ENCODE measurements around the gene ELFN2. TPM values are rescaled to one million over a fixed set of nuclear protein-coding genes. Genes with fewer than 3 reads are reported as not detected.

The ELFN2 gene
- total RNA-seq, 2 donors from 2014 or later: not detected

- no peaks in the 10 kb centered on the region for H3K27me3 ChIP-seq
- H3K27ac ChIP-seq: no peak overlapping the region
- peaks cover 0 to 17% of the 10 kb centered on the region in 2 donors for H3K4me1 ChIP-seq
- no peak overlapping the region for H3K4me3 ChIP-seq
- no peaks in the 10 kb centered on the region for H3K36me3 ChIP-seq
- H3K9me3 ChIP-seq: no peaks in the 10 kb centered on the region
- TF ChIP-seq, protein P1, sequence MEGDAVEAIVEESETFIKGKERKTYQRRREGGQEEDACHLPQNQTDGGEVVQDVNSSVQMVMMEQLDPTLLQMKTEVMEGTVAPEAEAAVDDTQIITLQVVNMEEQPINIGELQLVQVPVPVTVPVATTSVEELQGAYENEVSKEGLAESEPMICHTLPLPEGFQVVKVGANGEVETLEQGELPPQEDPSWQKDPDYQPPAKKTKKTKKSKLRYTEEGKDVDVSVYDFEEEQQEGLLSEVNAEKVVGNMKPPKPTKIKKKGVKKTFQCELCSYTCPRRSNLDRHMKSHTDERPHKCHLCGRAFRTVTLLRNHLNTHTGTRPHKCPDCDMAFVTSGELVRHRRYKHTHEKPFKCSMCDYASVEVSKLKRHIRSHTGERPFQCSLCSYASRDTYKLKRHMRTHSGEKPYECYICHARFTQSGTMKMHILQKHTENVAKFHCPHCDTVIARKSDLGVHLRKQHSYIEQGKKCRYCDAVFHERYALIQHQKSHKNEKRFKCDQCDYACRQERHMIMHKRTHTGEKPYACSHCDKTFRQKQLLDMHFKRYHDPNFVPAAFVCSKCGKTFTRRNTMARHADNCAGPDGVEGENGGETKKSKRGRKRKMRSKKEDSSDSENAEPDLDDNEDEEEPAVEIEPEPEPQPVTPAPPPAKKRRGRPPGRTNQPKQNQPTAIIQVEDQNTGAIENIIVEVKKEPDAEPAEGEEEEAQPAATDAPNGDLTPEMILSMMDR (IDR thresholded peaks at IDR 0.05): no peak
- no peak for DNase-seq (ENCODE audit: low spot score)
Observed at GRCh38 chr22:37417677-37418348, 9.5 kb downstream of the ELFN2 start.

DNA sequence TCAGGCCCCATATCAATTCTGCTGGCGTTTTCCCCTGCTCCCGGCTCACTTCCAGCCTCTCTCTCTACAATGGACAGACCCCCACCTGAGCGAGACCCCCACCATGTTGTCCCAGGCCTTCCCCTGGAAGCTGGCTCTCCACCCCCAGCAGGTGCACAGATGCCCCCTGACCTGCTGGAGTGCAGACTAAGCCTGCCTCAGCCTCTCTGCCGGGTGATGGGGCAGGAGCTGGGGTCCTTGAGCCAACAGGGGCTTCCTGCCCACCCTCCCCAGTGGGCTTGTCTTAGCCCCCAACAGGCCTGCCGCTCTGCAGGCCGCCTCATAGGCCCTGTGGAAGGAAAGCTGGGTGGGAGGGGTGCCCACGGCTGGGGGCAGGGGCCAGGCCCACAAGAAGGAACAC, 10.0 kb downstream of the ELFN2 start:
- TF ChIP-seq, protein P1 (IDR thresholded peaks at IDR 0.05): no peak
- H3K4me3 ChIP-seq: no peak overlapping the region
- H3K9me3 ChIP-seq: no peaks in the 10 kb centered on the region
- peaks cover 0 to 17% of the 10 kb centered on the region in 2 donors for H3K4me1 ChIP-seq
- no peaks in the 10 kb centered on the region for H3K36me3 ChIP-seq
- no peaks in the 10 kb centered on the region for H3K27me3 ChIP-seq
- no peak overlapping the region for H3K27ac ChIP-seq
- DNase-seq (ENCODE audit: low spot score): no peak

- Histone ChIP-seq H3K27me3 (no peaks in the 10 kb centered on the region), H3K4me3 (no peak overlapping the region), H3K27ac (no peak overlapping the region), H3K4me1 (peaks cover 0 to 17% of the 10 kb centered on the region in 2 donors), H3K9me3 (no peaks in the 10 kb centered on the region), H3K36me3 (no peaks in the 10 kb centered on the region)
- no peak for DNase-seq (ENCODE audit: low spot score)
- TF ChIP-seq, protein P1 (IDR thresholded peaks at IDR 0.05): no peak
Observed at GRCh38 chr22:37416827-37417226, 10.5 kb downstream of the ELFN2 start.

DNA sequence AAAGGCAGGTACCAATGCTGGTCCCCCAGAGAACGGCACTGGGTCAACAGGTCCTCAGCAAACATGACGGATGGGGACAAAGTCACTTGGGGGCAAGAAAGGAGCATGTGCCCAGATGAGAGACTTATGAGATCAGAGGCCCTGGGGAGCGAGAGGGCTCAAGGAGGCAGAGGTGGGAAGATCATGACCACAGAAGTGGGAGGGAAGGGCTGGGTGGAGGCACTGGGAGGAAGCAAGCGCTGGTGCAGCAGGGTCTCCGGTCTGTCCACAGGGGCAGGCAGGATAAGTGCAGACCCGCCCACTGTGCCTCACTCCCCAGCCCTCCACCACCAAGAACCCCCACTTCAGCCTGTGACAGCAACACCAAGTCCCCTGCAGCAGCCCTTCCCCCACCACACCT, 10.9 kb downstream of the ELFN2 start:
- Histone ChIP-seq H3K4me1 (peaks cover 0 to 17% of the 10 kb centered on the region in 2 donors), H3K9me3 (no peaks in the 10 kb centered on the region), H3K27ac (no peak overlapping the region), H3K27me3 (no peaks in the 10 kb centered on the region), H3K4me3 (no peak overlapping the region), H3K36me3 (no peaks in the 10 kb centered on the region)
- TF ChIP-seq, protein P1 (IDR thresholded peaks at IDR 0.05): no peak
- no peak for DNase-seq (ENCODE audit: low spot score)

GRCh38 chr22:37415210-37415609, 12.1 kb downstream of the ELFN2 start:
- no peaks in the 10 kb centered on the region for H3K27me3 ChIP-seq
- H3K4me3 ChIP-seq: no peak overlapping the region
- TF ChIP-seq, protein P1 (IDR thresholded peaks at IDR 0.05): no peak
- no peak for DNase-seq (ENCODE audit: low spot score)
- H3K4me1 ChIP-seq: peaks cover 0 to 9% of the 10 kb centered on the region in 2 donors
- H3K36me3 ChIP-seq: no peaks in the 10 kb centered on the region
- no peak overlapping the region for H3K27ac ChIP-seq
- no peaks in the 10 kb centered on the region for H3K9me3 ChIP-seq

- Histone ChIP-seq H3K36me3 (no peaks in the 10 kb centered on the region), H3K27me3 (no peaks in the 10 kb centered on the region), H3K4me3 (no peak overlapping the region), H3K4me1 (peaks cover 0 to under 1% of the 10 kb centered on the region in 2 donors), H3K9me3 (no peaks in the 10 kb centered on the region), H3K27ac (no peak overlapping the region)
- TF ChIP-seq, protein P1 (IDR thresholded peaks at IDR 0.05): no peak
- no peak for DNase-seq (ENCODE audit: low spot score)
Observed at GRCh38 chr22:37414288-37414687, 13.0 kb downstream of the ELFN2 start.

Measured in right atrium auricular region (tissue), 2 donors.